Activated CD8-positive, alpha-beta memory T cell treated with anti-CD3 and anti-CD28 coated beads for 1 hour (primary cell): ENCODE measurements around the gene CDK6.

Source experiments
- DNase-seq, 2 donors: peaks; one replicate each; pipeline ENCODE4 v3.0.0-alpha.2; 2020; ENCODE audit warnings: low read depth in 1 of 2; ENCODE audit errors: extremely low read depth in 1 of 2

CDK6 gene

DNA sequence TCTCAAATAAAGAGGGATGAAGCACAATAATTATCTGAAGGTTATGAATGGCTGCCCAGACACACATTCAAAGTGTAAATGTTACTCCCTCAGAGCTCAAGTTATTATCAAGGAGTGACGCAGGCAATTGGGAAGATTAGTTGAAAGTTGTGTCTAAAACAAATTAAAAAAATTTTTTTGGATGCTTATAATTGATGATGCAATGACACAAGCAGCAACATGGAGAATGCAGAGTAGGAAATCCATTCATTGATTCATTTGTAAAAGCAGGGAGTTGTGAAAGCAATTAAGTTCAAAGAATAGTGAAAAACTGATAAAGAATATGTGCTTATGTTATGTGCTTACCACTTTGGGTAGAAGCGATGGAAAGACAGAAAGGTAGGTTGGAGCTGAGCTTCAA, 120.4 kb downstream of the CDK6 start:
- DNase-seq: no peak

DNA sequence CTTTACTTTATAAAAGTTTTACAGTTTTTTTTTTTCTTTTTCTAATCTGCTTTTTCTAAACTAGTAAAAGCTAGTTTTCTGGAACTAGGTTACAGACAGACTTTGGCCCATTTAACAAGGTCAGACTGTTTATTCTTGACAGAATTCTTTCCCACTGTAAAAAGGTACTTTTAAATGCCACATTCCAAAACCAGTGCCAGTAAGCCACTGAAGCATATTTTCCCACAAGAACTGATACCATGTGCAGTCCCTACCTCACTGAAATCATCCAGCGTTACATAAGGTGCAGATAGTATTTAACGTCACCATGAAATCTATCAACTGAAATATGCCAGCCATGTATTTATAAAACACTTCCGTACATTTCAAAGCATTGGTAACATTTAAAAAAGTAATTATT, 121.6 kb downstream of the CDK6 start:
- no peak for DNase-seq

DNA sequence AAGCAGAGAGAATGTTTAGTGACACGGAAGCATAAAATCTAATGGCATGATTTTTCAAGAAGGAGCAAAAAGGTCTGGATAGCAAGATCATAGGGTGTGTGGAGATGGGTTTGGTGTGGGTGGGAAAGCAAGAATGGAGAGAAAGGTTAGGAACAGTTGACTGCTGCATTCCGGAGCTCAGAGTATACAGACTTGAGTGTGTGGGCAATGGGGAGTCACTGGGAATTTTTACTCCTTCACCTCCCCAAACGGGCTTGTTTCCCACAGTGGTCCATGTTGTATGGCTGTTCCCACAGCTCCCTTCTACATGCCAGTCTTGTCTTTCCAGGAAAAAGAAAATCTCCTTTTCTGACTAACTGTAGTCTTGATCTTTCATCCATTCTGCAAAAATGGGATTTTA, 122.1 kb downstream of the CDK6 start:
- no peak for DNase-seq

DNA sequence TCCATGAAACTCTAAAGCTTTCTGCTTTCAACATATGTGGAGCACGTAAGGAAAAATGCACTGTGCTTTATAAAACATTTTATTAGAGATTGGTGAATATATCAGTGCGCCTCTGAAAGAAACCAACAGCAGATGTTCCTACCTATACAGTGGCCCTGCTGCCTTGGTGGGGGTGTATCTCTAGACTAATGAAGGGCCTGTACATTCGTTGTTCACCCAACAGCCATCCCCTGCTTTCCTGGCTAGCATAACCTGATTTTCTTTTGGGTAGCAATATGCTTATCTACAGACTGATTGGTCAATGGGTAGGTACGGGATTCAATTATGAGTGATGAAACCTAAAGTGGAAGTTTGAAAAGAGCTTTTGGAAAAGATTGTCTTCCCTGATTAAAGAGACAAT, 126.5 kb downstream of the CDK6 start:
- no peak for DNase-seq

DNA sequence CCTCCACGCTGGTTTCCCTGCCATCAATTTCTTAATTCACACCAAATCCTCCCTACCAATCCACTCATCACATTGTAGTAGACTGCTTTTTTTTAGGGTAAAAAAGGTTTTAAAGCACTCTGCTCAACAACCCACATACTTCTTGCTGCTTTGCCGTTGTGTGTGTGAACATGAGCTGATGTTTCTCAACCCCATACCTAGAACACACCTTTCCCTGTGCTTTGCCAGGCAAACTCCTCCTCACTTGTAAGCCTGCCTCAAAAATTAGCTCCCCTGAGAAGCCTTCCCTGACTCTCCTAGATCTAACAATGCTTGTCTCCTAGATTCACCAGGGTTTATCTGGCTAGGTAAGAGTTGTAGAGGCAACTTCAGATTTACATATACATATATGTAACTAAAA, 127.2 kb downstream of the CDK6 start:
- DNase-seq: no peak

DNA sequence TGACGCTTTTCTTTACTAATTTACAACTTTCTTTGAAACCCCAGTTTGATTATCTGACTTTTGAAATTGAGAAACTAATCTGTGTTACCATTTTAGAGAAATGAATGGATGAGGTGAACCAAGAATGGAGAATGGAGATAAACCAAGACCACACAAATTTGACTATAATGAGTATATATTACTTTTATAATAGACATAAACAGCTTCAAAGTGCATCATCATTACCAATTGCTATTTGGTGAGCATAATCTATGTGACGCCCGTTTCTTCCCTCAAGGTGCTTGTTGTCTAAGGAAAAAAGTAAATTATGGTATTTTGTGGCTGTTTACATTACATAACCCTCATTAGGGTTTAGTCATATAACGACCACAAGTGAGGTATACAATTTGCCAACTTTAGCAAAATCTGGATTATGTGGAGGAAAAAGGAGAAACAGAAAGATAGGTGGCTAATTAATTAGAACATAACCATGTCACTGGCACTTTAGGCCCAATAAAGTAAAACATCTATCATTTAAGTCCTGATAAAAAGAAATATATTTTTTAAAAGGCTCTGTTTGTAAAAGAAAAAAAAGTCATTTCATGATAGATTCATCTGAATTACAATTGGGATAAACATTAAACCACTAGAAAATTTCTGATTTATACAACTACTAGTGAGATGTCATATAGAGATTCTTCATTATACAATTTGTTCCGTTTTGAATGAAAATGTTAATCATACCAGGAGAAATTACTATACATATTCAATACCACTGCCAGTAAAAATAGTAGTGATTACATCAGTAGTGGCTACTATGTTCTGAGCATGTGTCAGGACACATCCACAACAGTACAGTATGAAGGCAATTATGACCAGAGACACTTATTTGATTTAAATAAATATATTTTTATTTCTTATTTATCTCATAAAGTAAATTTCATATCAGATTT, 128.0 kb downstream of the CDK6 start:
- no peak for DNase-seq

DNA sequence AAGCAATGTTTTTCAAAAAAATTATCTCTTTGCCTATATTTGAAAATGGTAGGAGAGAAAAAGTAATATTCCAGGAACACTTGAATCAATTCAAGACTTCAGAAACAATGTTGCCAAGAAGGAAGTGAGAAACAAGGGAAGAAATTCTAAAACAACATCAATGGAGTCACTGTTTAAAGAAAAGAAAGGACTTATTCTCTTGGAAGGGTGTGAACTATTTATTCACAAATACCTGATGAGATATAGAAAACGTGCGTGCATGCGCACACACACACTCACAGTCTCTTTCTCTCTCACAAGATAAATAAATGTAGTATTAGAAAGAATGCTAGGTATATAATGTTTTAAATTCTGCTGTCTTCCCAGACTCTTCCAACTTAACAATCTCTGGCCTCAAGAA, 128.9 kb downstream of the CDK6 start:
- DNase-seq: no peak

DNA sequence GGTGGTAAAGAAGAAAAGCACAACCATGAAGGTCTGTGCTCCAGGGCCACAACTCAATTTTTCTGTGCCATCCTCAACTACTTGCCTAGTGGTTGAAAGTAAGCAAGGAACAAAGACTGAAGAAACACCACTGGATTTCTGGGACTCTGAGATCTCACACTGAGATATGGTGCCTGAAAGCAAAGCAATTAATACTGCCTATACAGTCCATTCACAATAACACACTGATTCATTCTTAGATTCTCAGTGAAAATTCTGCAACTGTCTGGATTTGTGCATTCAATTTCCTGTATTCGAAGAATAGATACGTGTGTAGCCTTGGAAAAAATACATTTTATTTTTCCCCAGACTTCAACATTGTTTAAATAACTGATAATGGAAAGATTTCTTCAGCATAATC, 129.8 kb downstream of the CDK6 start:
- no peak for DNase-seq

DNA sequence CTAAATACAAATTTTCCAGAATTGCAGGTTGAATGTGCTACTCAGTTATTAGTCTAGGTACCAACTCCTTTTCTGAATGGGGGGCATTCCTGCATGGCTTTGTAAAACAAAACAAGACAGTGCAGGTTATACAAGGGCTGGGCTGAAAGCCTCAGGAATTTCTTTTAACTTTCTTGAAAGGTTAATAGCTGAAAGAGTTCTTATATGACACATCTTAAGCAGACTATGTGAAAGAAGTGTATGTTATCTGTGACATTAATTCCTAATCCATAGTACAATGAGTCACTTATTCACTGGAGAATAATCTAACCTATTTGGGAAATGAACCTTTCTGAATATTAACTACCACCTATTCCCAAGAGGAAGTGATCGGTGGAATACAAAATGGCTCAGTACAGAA, 130.5 kb downstream of the CDK6 start:
- no peak for DNase-seq

DNA sequence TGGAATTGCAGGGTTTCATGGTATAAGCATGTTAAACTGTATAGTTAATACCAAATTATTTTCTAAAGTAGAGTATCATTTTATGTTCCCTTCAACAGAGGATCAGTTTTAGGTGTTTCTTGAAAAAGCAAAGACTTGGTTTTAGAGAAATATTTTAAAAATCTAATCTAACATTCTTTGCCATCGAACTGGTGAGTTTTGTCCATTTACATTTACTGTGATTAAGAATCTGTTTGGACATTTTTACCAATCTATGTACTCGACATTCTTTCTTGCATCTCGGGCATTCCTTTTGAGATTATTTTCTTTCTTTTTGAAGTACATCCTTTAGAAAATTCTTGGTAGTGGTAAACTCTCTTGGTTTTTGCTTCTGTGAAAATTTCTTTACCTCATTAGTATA, 131.5 kb downstream of the CDK6 start:
- DNase-seq: no peak

DNA sequence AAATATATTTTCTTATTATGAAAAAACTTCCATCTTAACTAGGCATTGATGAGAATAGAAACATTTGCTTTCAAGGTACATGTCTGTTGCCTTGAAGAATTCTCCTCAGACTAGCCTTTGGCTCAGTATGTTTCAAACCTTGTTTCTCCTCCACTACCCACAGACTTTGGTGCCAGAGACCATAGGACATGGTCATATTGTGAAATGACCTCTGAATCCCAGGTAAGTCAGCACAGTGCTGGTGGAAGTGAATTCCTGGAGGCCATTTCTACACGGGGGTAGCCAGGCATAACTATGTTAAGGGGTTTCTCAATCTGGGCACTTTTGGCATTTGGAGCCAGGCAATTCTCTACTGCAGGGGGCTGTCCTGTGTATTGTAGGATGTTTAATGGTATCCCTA, 133.8 kb downstream of the CDK6 start:
- DNase-seq: no peak

DNA sequence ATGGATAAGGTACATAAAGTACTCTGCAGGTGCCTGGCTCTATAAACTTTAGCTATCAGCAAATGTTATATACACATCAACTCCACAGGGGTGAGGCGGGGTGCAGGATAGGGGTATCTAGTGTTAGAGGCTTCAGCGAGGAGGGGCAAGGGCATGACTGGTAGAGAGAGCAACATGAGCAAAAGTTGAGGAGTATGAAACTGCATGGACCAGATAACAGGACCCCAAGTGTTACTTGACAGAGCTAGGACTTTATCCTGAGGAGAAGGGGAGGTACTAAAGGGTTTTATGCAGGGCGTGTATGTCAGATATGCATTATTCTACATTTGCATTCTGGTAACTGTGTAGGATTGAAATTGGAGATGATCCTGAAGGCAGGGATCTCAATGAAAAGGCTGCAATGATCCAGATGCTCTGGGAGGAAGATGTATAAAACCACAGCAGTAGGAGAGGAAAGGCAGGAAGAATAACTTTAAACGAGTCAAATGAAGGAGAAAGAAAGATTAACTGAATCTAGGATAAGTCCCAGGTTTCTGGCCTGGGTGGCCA, 136.3 kb downstream of the CDK6 start:
- DNase-seq: no peak

DNA sequence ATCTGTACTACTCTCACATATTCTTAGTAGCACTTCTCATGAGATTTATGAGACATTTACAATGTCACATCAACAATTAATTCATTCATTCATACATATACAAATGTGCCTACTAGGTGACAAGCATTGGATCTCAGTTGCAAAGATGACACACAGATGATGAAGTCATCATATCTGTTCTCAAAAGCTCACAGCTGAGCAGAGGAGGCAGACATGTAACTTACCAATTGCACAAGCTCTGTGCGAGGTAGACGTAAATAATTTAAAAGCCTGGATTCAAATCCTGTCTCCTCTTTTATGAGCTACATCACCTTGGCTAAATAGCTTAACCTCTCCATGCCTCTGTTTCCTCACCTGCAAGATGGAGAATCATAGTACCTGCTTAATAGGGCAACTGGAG, 136.8 kb downstream of the CDK6 start:
- DNase-seq: no peak

DNA sequence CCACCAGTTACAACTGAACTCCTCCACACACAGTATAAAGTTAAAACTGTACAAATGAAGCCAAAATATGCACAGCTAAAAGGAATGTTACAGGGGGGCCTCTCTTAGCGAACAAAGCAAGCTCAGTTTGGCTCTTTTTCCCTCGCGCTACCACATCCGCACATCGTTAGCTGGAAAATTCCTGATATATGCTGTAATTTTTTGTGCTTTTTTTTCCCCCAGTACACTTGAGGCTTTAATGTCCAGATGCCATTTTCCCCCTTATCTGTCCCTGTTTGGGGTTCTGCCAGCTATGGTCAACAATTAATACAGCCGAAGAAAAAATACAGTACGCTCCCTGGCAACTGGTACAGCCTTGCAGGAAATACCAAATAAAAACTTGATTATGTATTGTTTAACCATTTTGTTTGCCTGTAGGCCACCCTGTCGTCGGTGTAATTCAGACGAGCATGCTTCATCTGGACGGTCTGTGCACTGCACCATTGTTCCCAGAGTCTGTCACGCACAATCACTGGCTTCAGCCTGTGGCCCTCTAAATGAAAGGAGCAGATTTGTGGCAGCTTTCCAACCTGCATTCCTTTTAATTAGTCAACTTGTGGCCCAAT, 138.0 kb downstream of the CDK6 start:
- DNase-seq: no peak

DNA sequence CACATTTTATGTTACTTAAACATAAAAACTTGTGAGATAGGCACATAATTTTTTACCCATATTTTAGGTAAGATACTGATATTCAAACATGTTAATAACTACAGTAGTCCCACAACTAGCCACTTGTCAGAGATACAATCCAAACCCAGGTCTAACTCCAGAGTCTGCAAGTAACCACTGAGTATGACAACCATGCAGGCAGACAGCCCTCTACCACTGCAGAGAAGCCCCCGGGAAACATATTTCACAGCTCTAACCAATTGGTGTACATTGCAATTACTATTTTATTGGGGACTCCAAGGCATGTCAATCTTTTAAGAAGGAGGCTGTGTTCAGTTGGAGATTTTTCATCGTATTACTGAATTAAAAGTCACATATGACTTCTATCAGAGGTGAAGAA, 139.0 kb downstream of the CDK6 start:
- no peak for DNase-seq

DNA sequence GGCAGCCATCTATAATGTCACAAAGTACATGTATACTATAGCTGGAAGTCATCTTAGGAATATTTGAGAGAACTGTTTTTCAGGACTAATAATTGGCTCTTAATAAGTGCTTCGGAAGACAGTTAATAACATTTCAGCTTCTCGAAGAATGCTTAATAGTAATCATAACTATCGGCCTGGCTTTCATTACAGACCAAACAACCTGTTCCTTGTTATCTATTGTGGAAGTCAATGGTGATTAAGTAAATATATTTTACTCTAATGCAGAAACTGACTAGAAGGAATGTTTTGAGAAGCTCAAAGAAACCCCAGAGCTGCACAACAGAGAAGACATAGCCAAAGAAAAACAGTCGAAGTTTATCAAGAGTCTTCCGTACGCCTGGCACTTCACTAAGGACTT, 139.4 kb downstream of the CDK6 start:
- no peak for DNase-seq

DNA sequence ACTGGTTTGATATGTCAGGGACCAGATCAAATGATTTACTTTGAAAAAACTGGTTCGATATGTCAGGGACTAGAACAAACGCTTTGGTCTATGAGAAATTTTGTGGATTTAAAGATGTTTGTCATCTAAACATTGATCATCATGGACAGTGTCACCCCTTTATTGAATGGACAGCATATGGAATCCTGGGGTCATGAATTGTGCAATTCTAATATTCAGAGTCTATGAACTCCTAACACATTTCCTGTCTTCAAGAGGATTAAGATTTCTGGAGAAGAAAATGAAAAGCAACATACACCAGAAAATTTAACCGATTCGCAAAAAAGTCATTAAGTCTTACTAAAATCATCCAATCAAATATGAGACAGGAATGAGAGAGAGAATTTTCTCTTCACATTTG, 139.8 kb downstream of the CDK6 start:
- DNase-seq: no peak

DNA sequence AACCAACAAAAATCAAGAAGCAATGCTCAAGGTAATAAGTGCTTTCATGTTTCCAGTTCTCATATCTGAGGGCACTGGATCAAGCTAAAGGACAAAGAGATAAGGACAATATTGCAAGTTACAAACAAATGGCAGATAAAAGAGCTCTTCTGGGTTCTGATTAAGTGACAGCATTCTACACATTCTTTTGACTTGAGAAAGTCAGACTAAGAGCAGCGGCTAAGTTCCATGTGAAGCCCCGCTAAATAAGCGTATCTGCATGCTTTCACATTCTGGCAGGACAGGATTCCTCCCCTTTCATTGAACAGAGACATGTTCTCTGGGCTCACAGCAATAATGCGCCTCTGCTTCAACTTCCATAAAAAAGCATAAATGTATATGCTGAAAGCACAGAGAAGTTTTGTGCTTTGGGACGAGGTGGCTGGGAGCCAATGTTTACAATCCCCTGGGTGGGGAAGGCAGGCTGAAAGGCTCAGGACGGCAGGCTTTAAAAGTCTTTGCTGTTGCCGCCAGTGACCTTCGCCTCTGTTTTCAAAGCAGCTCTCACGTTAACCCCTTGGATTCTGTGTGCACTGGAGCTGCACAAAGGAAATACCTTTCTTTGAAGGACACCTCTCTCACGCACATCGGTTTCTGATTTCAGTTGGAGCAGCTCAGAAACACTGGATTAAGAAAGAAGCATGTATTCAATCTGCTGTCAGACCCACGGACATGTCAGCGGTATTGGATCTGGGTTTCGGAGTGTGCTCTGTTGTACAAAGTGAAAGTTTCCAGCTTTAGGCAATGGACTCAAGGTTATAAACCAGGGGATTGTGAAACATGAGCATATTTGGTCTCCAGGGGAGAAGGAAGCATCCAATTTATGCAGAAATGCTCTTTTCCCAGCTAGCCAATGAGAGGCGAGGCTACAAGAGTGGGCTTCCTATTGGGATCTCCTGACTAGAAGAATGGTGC, 140.8 kb downstream of the CDK6 start:
- no peak for DNase-seq

DNA sequence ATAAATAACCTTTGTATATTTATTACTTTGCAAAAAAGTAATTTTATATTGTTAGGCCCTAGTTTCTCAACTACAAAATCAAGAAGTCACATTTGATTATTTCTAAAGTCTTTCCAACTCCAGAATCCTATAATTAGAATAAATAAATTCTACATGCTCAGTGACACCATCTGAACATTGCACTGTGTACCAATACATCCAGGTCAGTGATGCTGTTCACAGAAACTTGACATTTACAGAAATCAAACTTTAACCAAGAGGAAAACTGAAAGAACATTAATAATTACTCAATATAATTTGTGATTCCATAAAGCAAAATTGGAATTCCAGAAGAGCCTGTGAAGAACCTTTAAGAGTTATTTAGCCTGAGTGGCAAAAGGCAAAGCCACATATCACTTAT, 142.2 kb downstream of the CDK6 start:
- DNase-seq: no peak

DNA sequence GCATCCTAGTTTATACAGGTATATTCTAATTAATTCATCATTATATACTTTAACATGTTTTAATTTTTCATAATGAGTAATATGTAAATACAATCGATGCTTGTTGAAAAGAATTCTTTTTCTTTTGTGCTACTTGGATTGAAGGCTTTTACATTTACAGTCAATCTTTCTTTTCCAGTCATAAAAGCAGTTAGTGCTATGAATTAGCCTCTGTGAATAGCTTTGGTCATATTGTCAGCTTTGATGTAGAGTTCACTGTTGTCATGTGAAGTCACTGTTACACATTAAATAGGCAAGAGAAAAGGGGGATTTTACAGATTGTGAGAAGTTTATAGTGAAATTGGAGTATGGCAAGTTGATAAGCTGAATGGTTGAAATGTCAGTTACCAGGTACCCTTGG, 142.9 kb downstream of the CDK6 start:
- no peak for DNase-seq

DNA sequence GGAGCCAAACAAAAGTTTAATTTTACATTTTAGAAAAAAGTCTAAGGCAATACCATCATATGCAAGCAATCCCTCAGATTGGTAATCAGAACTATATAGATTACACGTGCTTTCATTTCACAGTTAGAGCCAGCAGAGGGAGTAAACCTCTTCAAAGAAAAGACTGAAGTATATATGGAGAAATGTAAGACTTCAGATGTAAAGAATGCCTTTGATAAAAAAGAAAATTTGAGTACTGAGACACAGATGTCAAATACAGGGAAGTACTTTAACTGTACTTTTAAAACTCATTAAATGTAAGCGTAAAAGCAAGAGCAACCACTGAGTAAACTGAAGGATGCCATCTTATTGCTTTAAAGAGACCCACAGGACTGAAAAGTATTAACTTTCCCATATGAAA, 144.8 kb downstream of the CDK6 start:
- no peak for DNase-seq
